Measurements from ENCODE around the gene SASS6. TPM values are rescaled to one million over a fixed set of nuclear protein-coding genes. Genes with fewer than 3 reads are reported as not detected.
A peak's percentile ranks its signal among the peaks of the same experiment; 100 is the strongest.

SASS6 gene
- total RNA-seq, result 3.2 and 5.9 TPM in 2 replicates

- DNase-seq, result peak; percentile 99
These were observed at the start of gene SASS6, which contains the start of gene TRMT13 for GRCh38 chr1:100132566-100133477. Gene SASS6, minus strand, starts transcription at chr1:100132930. Its CDS starts 116 bp downstream, at chr1:100132814. Gene TRMT13, plus strand, starts transcription at chr1:100133163. Its CDS starts 6 bp downstream, at chr1:100133169.

- DNase-seq, result no peak
These were observed 45.4 kb upstream of the SASS6 start, which contains the start of gene LRRC39 for GRCh38 chr1:100178091-100178490. Gene LRRC39, minus strand, starts transcription at chr1:100178256. Its CDS starts 9,740 bp downstream, at chr1:100168516.

- DNase-seq, result no peak
These were observed 44.7 kb upstream of the SASS6 start for GRCh38 chr1:100177295-100178041.

- no peak for DNase-seq
These were observed 35.3 kb upstream of the SASS6 start for GRCh38 chr1:100168051-100168450.

GRCh38 chr1:100164702-100165101, 32.0 kb upstream of the SASS6 start:
- no peak for DNase-seq

- no peak for DNase-seq
These were observed 31.5 kb upstream of the SASS6 start for GRCh38 chr1:100164216-100164615.

- no peak for DNase-seq
These were observed 30.2 kb upstream of the SASS6 start for GRCh38 chr1:100162881-100163280.

- DNase-seq, result no peak
These were observed 19.5 kb upstream of the SASS6 start for GRCh38 chr1:100152271-100152670.

- no peak for DNase-seq
These were observed 18.9 kb upstream of the SASS6 start for GRCh38 chr1:100151679-100152078.

GRCh38 chr1:100147875-100148274, 15.1 kb upstream of the SASS6 start:
- DNase-seq, result no peak

GRCh38 chr1:100146958-100147357, 14.2 kb upstream of the SASS6 start:
- DNase-seq, result no peak

GRCh38 chr1:100145116-100145515, 12.4 kb upstream of the SASS6 start:
- no peak for DNase-seq

- no peak for DNase-seq
These were observed 9.6 kb upstream of the SASS6 start for GRCh38 chr1:100142343-100142742.

- no peak for DNase-seq
These were observed 8.5 kb upstream of the SASS6 start for GRCh38 chr1:100141192-100141591.

GRCh38 chr1:100137602-100138001, 4.9 kb upstream of the SASS6 start:
- no peak for DNase-seq

- peak; percentile 18 for DNase-seq
These were observed 2.1 kb upstream of the SASS6 start for GRCh38 chr1:100134872-100135271.

GRCh38 chr1:100131623-100132022, 1.1 kb downstream of the SASS6 start:
- DNase-seq, result no peak

- peak; percentile 49 for DNase-seq
These were observed 2.1 kb downstream of the SASS6 start for GRCh38 chr1:100130552-100131077.

- no peak for DNase-seq
These were observed 5.5 kb downstream of the SASS6 start for GRCh38 chr1:100127226-100127625.

- DNase-seq, result no peak
These were observed 10.6 kb downstream of the SASS6 start for GRCh38 chr1:100122177-100122576.

- DNase-seq, result no peak
These were observed 17.2 kb downstream of the SASS6 start for GRCh38 chr1:100115524-100115923.

- DNase-seq, result no peak
These were observed 23.1 kb downstream of the SASS6 start for GRCh38 chr1:100109554-100110066.

GRCh38 chr1:100107696-100108095, 25.0 kb downstream of the SASS6 start:
- no peak for DNase-seq
